ENCODE data around the gene ZFP36L2.

Gene ZFP36L2

GRCh38 chr2:43225093-43225787 is 1.2 kb downstream of the ZFP36L2 start:
- FAIRE-seq (no peak), DNase-seq (ENCODE audit: extremely low spot score, insufficient read length, low read depth) (no peak)

GRCh38 chr2:43224571-43225092 is 1.8 kb downstream of the ZFP36L2 start:
- no peak for DNase-seq (ENCODE audit: extremely low spot score, insufficient read length, low read depth)
- FAIRE-seq: no peak

- peak; percentile 5 for FAIRE-seq
- no peak for DNase-seq (ENCODE audit: extremely low spot score, insufficient read length, low read depth)
Measured at GRCh38 chr2:43224131-43224570, 2.3 kb downstream of the ZFP36L2 start.

GRCh38 chr2:43223521-43224001 is 2.8 kb downstream of the ZFP36L2 start:
- DNase-seq (ENCODE audit: extremely low spot score, insufficient read length, low read depth) (no peak), FAIRE-seq (no peak)

GRCh38 chr2:43222475-43223309 is 3.7 kb downstream of the ZFP36L2 start:
- DNase-seq (ENCODE audit: extremely low spot score, insufficient read length, low read depth) (no peak), FAIRE-seq (no peak)

GRCh38 chr2:43221763-43222474 is 4.5 kb downstream of the ZFP36L2 start:
- DNase-seq (ENCODE audit: extremely low spot score, insufficient read length, low read depth) (no peak), FAIRE-seq (no peak)

GRCh38 chr2:43221124-43221762 is 5.2 kb downstream of the ZFP36L2 start:
- FAIRE-seq (no peak), DNase-seq (ENCODE audit: extremely low spot score, insufficient read length, low read depth) (no peak)

- FAIRE-seq: no peak
- DNase-seq (ENCODE audit: extremely low spot score, insufficient read length, low read depth): no peak
Measured at GRCh38 chr2:43220760-43221123, 5.7 kb downstream of the ZFP36L2 start.

GRCh38 chr2:43220229-43220751 is 6.1 kb downstream of the ZFP36L2 start:
- DNase-seq (ENCODE audit: extremely low spot score, insufficient read length, low read depth): no peak
- FAIRE-seq: no peak

- FAIRE-seq: peak; percentile 86
- peak; percentile 64 for DNase-seq (ENCODE audit: extremely low spot score, insufficient read length, low read depth)
Measured at GRCh38 chr2:43219383-43220228, 6.8 kb downstream of the ZFP36L2 start.

GRCh38 chr2:43218702-43219382 is 7.6 kb downstream of the ZFP36L2 start:
- peak; percentile 66 for FAIRE-seq
- DNase-seq (ENCODE audit: extremely low spot score, insufficient read length, low read depth): no peak

- no peak for DNase-seq (ENCODE audit: extremely low spot score, insufficient read length, low read depth)
- no peak for FAIRE-seq
Measured at GRCh38 chr2:43218155-43218701, 8.2 kb downstream of the ZFP36L2 start.

GRCh38 chr2:43217228-43218154 is 8.9 kb downstream of the ZFP36L2 start:
- DNase-seq (ENCODE audit: extremely low spot score, insufficient read length, low read depth) (no peak), FAIRE-seq (no peak)

GRCh38 chr2:43216629-43217028 is 9.8 kb downstream of the ZFP36L2 start:
- FAIRE-seq (no peak), DNase-seq (ENCODE audit: extremely low spot score, insufficient read length, low read depth) (no peak)

GRCh38 chr2:43215673-43216255 is 10.6 kb downstream of the ZFP36L2 start:
- FAIRE-seq: no peak

GRCh38 chr2:43214253-43214652 is 12.2 kb downstream of the ZFP36L2 start:
- FAIRE-seq (no peak), DNase-seq (ENCODE audit: extremely low spot score, insufficient read length, low read depth) (no peak)

More at GRCh38 chr2:43215673-43216255, 10.6 kb downstream of the ZFP36L2 start:
- no peak for DNase-seq (ENCODE audit: extremely low spot score, insufficient read length, low read depth)

GRCh38 chr2:43212931-43213330 is 13.5 kb downstream of the ZFP36L2 start:
- no peak for FAIRE-seq

More at GRCh38 chr2:43212931-43213330, 13.5 kb downstream of the ZFP36L2 start:
- no peak for DNase-seq (ENCODE audit: extremely low spot score, insufficient read length, low read depth)
